ENCODE results near the gene EVA1C. TPM values are rescaled to one million over a fixed set of nuclear protein-coding genes. Genes with fewer than 3 reads are reported as not detected.
"Not testable (repeated sequence)": the region's sequence is repeated elsewhere in the genome, so short reads cannot be mapped to it uniquely, and the experiment has no call there.

Gene EVA1C
- total RNA-seq, 1 donor from 2014 or later = 0.92 TPM

DNA sequence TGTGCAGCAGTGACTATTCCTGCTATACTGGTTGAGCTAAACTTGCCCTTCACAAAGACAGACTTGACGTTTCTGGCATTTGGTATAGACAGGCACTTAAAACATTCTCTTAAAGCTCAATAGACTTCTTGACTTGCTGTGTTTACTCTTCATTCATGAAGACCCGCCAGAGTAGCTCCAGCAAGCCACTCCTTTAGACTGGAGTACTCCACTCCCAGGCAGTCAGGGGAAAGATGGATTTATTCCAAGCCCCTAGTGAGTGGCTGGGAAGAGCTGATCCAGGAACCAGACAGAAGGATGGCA, 70.7 kb downstream of the EVA1C start:
- no peak for DNase-seq (ENCODE audit: low read depth)
- H3K4me3 ChIP-seq (ENCODE audit: low read depth, low read length) = no peak overlapping the region
- TF ChIP-seq, protein P1, sequence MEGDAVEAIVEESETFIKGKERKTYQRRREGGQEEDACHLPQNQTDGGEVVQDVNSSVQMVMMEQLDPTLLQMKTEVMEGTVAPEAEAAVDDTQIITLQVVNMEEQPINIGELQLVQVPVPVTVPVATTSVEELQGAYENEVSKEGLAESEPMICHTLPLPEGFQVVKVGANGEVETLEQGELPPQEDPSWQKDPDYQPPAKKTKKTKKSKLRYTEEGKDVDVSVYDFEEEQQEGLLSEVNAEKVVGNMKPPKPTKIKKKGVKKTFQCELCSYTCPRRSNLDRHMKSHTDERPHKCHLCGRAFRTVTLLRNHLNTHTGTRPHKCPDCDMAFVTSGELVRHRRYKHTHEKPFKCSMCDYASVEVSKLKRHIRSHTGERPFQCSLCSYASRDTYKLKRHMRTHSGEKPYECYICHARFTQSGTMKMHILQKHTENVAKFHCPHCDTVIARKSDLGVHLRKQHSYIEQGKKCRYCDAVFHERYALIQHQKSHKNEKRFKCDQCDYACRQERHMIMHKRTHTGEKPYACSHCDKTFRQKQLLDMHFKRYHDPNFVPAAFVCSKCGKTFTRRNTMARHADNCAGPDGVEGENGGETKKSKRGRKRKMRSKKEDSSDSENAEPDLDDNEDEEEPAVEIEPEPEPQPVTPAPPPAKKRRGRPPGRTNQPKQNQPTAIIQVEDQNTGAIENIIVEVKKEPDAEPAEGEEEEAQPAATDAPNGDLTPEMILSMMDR (conservative IDR thresholded peaks at IDR 0.05; ENCODE audit: low read depth, low read length) = no peak

DNA sequence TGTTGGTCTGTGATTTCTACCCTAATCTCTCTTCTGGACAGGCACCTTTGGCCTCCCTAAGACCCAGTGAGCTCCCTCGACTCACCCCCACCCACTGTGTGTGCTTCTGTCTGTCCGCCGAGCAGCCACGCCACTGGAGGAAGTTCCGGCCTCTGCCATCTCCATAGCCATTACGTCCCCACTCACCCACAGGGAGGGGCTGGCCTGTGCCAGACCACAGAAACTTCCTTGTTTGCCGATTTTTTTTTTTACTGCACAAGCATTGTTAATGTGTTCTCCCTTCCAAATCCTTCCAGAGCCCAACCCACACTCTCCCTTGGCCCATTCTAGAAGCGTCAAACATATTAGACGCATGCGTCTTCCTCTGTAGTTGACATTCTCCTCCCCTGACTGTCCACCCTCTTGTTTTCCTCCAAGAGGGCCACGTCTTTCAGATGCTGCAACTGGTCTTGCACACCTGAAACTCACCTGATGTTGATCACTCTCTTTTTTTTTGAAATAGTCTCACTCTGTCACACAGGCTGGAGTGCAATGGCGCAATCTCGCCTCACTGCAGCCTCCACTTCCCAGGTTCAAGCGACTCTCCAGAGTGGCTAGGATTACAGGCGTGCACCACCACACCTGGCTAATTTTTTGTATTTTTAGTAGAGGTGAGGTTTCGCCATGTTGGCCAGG, 72.3 kb downstream of the EVA1C start:
- H3K4me3 ChIP-seq (ENCODE audit: low read depth, low read length) = no peak overlapping the region
- no peak for DNase-seq (ENCODE audit: low read depth)
- TF ChIP-seq, protein P1 (conservative IDR thresholded peaks at IDR 0.05; ENCODE audit: low read depth, low read length) = no peak

DNA sequence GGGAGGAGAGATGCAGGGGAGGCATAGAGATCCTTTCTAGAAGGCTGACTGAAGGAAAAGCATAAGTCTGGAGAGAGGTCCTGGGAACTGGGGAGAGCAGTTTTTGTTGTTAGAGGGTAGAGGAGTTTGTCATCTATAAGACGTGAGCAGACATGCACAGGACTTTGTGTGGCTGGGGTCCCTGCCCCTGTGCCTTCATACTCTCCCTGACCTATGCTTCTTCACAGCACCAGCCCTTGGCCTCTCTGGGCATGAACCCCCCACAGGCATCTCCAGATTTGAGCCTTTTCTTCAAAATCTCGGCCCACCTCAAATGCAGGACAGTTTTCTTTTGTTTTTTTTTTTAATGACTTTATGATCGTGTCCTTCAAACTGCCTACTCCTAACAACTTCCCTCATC, 79.9 kb downstream of the EVA1C start:
- H3K4me3 ChIP-seq (ENCODE audit: low read depth, low read length) = no peak overlapping the region
- DNase-seq (ENCODE audit: low read depth) = no peak
- TF ChIP-seq, protein P1 (conservative IDR thresholded peaks at IDR 0.05; ENCODE audit: low read depth, low read length) = no peak

DNA sequence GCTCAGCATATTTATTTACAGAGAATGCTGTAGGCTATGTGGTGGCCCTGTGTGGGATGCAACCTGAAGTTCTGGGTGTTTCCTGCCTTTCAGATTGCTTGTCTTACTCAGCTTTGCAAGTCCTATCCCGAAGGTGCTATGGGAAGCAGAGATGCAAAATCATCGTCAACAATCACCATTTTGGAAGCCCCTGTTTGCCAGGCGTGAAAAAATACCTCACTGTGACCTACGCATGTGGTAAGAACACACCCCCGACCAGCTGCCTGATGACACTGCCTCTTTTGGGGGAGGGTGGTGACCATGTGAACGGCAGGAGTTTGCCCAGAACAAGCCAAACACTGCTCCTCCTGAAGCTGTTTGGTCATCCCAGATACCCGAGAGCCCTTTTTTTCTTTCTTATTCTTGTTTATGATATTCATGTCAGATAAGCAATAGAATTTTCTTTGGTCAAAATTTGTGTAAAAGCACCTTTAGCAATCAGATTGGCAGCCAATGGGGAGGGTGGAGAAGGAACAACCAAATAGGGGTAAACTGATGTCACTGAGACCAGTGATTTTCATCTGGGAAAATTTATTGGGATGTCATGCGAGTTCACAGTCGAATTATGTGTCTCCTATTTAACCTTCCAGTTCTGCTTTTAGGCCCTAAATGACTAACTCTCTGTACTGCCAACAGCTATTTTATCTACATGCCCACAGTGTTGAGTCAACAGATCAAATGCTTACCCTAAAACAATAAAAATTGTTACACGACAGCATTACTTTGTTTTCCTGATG, 82.6 kb downstream of the EVA1C start:
- TF ChIP-seq, protein P1 (conservative IDR thresholded peaks at IDR 0.05; ENCODE audit: low read depth, low read length) = no peak
- DNase-seq (ENCODE audit: low read depth) = no peak
- no peak overlapping the region for H3K4me3 ChIP-seq (ENCODE audit: low read depth, low read length)

DNA sequence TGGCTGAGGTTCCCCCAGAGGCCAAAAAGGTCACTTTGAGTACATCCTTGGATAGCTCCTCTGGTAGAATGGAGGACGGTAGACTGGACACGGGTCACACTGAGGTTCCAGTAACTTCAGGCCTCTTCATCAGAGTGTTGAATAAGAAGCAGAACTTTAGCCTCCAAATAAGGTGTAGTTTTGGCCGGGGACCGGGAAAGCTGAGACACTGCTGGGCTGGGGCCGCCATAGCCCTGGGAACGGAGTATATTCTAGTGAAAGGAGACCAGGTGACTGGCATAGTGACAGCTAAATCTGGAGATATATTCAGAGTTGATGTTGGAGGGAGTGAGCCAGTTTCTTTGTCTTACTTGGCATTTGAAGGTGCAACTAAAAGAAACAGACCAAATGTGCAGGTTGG, 84.1 kb downstream of the EVA1C start:
- TF ChIP-seq, protein P1 (conservative IDR thresholded peaks at IDR 0.05; ENCODE audit: low read depth, low read length) = no peak
- no peak for DNase-seq (ENCODE audit: low read depth)
- no peak overlapping the region for H3K4me3 ChIP-seq (ENCODE audit: low read depth, low read length)

DNA sequence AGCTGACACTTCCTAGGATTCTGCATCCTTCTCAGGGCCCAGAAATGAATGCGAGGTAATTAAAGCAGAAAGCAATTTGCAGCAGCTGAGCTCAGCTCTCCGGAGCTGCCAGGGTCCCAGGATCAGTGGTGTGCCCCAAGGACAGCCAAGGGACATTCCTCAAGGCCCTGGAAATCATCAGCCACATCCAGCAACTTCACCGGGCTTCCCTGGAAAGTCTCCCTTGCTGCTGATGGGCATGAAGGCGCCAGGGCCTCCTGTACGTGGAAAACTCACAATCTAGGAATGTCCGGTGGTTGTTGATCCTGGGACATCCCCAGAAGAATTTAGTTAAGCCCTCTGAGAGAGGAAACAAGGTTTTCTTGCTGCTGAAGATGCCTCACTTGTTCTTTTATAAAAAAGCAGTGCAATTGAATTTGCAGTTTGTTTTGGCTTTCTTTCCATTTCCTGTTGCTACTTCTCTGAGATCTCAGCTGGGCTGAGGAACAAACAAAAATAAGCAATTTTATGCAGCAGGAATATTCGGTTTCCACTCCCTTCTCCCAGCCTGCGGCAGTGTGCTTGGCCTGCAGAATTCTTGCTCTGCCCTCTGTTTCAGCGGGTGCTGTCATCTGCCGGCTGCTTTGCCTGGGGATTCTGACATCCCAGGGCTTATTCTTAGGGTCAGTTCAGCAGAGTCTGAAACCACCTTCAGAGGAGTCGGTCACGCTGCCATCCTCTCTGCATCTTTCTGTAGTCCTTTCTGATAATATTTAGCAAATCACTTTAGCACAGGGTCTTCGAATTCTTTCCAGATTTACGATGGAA, 86.9 kb downstream of the EVA1C start:
- H3K4me3 ChIP-seq (ENCODE audit: low read depth, low read length) = no peak overlapping the region
- TF ChIP-seq, protein P1 (conservative IDR thresholded peaks at IDR 0.05; ENCODE audit: low read depth, low read length) = no peak
- DNase-seq (ENCODE audit: low read depth) = no peak

DNA sequence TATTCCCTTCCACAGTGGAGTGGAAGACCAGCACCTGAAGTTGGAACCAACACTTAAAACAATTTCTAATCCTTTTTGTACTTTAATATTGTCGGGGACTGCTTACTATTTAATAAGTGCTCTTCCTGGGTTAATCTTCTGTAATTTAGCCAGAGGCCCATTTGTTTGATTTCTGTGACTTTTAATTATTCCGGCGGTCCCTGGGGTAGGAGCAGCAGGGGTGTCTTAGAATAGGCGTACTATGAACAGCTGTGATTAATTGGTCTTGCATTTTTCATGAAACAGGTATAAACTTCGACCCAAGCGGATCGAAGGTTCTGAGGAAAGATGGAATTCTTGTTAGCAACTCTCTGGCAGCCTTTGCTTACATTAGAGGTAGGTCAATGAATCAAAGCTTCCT, 91.1 kb downstream of the EVA1C start:
- not testable (repeated sequence) for H3K4me3 ChIP-seq (ENCODE audit: low read depth, low read length); DNase-seq (ENCODE audit: low read depth)

DNA sequence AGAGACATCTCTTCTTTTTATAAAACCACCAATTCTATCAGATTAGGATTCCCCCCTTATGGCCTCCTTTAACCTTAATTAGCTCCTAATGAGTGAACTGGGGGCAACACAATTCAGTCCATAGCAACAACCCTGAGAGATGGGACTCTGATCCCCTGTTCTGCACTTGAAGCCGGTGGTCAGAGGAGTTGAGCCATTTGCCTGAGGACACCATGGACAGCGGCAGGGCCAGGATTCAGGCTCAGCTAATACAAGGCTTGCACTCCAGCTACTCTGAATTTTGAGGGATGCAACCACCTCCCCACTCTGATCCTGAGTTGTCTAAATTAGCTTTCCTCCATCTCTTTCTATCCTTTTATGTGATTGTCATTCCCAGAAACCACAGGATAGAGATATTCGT, 93.3 kb downstream of the EVA1C start:
- DNase-seq (ENCODE audit: low read depth); H3K4me3 ChIP-seq (ENCODE audit: low read depth, low read length): not testable (repeated sequence)

DNA sequence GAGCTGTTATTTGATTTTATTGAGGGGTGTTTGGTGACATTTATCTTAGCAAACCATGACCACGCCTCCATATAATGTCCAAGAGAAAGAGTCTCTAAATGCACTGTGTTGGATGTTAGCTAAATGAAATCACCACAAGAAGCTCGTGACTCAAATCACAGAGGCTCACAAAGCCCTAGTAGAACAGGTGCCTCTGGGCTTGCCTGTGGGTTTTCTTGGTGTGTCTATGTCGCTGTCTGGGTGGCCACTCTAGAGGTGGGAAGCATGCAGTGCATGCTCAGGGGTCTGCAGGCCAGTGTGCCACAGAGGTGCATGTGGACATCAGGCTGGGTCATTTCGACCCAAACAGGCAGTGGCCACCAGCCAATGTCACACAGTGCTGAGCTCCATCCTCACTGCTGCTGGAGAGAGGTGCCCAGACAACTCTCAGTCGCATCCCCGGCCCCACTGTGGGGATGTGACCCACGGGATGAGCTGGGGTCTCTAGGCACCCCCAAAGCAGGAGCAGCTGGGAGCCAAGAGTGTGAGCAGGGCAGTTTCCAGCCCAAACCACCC, 94.0 kb downstream of the EVA1C start:
- not testable (repeated sequence) for DNase-seq (ENCODE audit: low read depth)

More for the DNA sequence above, 94.0 kb downstream of the EVA1C start:
- not testable (repeated sequence) for H3K4me3 ChIP-seq (ENCODE audit: low read depth, low read length)

All from epithelial cell of proximal tubule (primary cell).